HG03520 (cell line): ENCODE measurements around the gene TMEM221.

Experiments
- ATAC-seq: cut with Tn5 transposase; IDR thresholded peaks from one replicate; pipeline ENCODE4 v1.9.1; 2021; ENCODE audit warnings: mild to moderate bottlenecking, moderate library complexity; ENCODE audit not compliant: unreplicated experiment

Gene TMEM221

GRCh38 chr19:17406046-17406886 is 42.2 kb downstream of the TMEM221 start:
- no peak for ATAC-seq

GRCh38 chr19:17405250-17406045 is 43.0 kb downstream of the TMEM221 start, which contains the start of gene BST2:
Gene BST2 (minus strand): TSS chr19:17405630. CDS start chr19:17405575, 55 bp downstream.
- ATAC-seq, result peak; percentile 77

GRCh38 chr19:17404621-17405249 is 43.7 kb downstream of the TMEM221 start:
- ATAC-seq, result peak; percentile 20

GRCh38 chr19:17404015-17404414 is 44.5 kb downstream of the TMEM221 start:
- no peak for ATAC-seq

GRCh38 chr19:17402982-17403855 is 45.2 kb downstream of the TMEM221 start:
- ATAC-seq, result no peak

- no peak for ATAC-seq
These were observed 46.8 kb downstream of the TMEM221 start for GRCh38 chr19:17401628-17402027.

- no peak for ATAC-seq
These were observed 49.5 kb downstream of the TMEM221 start for GRCh38 chr19:17398902-17399527.

- ATAC-seq, result no peak
These were observed 53.5 kb downstream of the TMEM221 start for GRCh38 chr19:17394891-17395415.

GRCh38 chr19:17393914-17394313 is 54.6 kb downstream of the TMEM221 start, which contains the start of gene CCDC194:
Gene CCDC194 (minus strand): TSS chr19:17394196. CDS start chr19:17394158, 38 bp downstream.
- ATAC-seq, result no peak

GRCh38 chr19:17393002-17393401 is 55.5 kb downstream of the TMEM221 start:
- no peak for ATAC-seq

- no peak for ATAC-seq
These were observed 56.9 kb downstream of the TMEM221 start for GRCh38 chr19:17391371-17392151.

GRCh38 chr19:17390665-17391370 is 57.6 kb downstream of the TMEM221 start:
- peak; percentile 67 for ATAC-seq

- ATAC-seq, result no peak
These were observed 58.4 kb downstream of the TMEM221 start for GRCh38 chr19:17389957-17390664.

- ATAC-seq, result no peak
These were observed 59.2 kb downstream of the TMEM221 start for GRCh38 chr19:17389288-17389687.

- ATAC-seq, result no peak
These were observed 62.4 kb downstream of the TMEM221 start for GRCh38 chr19:17385878-17386611.
